ENCODE measurements around the gene CZIB.
"Not testable (repeated sequence)": the region's sequence is repeated elsewhere in the genome, so short reads cannot be mapped to it uniquely, and the experiment has no call there.

CZIB gene

DNA sequence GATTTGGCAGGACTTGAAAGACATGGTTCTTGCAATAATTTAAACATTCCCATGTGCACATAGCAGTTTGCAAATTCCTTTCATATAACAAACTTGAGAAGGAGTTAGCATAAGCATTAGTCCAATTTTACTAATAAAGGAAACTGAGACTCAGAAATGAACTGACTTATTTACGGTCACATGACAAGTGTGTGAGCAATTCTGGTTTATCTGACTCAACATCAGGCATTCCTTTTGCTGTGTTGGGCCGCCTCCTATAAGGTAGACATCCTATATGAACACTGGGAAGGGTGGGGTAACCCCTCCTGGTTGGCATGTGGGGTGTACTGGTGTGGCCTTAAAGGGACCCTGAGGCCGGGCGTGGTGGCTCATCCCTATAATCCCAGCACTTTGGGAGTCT is 32.3 kb downstream of the CZIB start:
- Histone ChIP-seq H3K9me3 (ENCODE audit: control insufficient read depth, insufficient read depth, low read length) (no peaks in the 10 kb centered on the region), H3K4me1 (ENCODE audit: insufficient read depth, low read length) (peaks cover 6% of the 10 kb centered on the region), H3K36me3 (ENCODE audit: insufficient read depth, low read length) (no peaks in the 10 kb centered on the region), H3K9ac (ENCODE audit: low read depth, low read length) (no peak overlapping the region)

DNA sequence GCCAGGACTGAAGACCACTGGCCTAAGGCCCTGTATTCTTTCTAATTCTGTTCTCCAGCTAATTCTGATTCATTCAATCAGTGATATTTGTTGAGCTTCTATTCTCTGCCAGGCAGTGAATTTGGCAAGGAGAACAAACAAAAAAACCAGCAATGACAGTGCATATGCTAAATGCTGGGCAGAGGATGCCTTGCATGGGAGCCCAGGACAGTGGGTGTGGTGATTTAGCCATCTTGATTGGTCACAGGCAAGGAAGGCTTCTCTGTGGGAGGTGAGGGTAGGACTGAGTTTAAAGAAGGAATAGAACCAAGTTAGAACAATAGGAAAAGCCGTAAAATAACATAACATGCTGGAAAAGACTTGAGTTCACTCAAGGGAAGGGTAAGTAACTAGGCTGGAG is 33.0 kb downstream of the CZIB start:
- no peak overlapping the region for H3K9ac ChIP-seq (ENCODE audit: low read depth, low read length)
- H3K36me3 ChIP-seq (ENCODE audit: insufficient read depth, low read length), result no peaks in the 10 kb centered on the region
- H3K4me1 ChIP-seq (ENCODE audit: insufficient read depth, low read length), result peaks cover 6% of the 10 kb centered on the region
- H3K9me3 ChIP-seq (ENCODE audit: control insufficient read depth, insufficient read depth, low read length), result no peaks in the 10 kb centered on the region

DNA sequence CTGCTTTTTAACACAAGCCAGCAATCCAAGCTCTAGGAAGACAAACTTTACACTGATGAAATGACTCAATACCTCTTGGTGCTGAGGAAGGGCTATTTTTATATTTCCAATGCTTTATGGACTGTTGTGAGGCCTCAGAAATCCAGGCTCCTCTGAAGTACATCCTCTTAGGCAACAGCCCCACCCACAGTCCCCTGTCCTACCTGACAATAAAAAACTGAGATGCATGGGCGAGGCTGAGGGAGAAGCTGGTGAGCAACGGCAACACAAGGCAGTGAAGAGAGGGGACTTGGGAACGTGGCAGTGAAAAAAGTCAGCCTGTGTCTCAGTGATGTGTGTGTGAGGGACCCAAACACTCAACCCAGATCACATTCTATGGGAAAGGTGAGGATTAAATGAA is 33.9 kb downstream of the CZIB start:
- H3K4me1 ChIP-seq (ENCODE audit: insufficient read depth, low read length), result peaks cover 6% of the 10 kb centered on the region
- no peak overlapping the region for H3K9ac ChIP-seq (ENCODE audit: low read depth, low read length)
- H3K9me3 ChIP-seq (ENCODE audit: control insufficient read depth, insufficient read depth, low read length), result no peaks in the 10 kb centered on the region
- H3K36me3 ChIP-seq (ENCODE audit: insufficient read depth, low read length), result no peaks in the 10 kb centered on the region

DNA sequence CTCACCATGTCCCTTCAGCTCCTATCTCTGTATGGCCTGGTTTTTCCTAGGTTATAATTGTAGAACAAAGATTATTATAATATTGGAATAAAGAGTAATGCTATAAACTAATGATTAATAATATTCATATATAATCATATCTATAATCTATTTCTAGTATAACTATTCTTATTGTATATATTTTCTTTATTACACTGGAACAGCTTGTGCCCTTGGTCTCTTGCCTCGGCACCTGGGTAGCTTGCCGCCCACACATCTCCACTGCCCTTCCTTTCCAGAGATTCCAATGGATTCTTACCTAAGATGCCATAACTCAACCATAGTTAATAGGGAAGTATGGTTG is 34.5 kb downstream of the CZIB start:
- H3K4me1 ChIP-seq (ENCODE audit: insufficient read depth, low read length); H3K9me3 ChIP-seq (ENCODE audit: control insufficient read depth, insufficient read depth, low read length); H3K9ac ChIP-seq (ENCODE audit: low read depth, low read length); H3K36me3 ChIP-seq (ENCODE audit: insufficient read depth, low read length): not testable (repeated sequence)

- Histone ChIP-seq H3K9ac (ENCODE audit: low read depth, low read length) (no peak overlapping the region), H3K36me3 (ENCODE audit: insufficient read depth, low read length) (no peaks in the 10 kb centered on the region), H3K4me1 (ENCODE audit: insufficient read depth, low read length) (peaks cover 2% of the 10 kb centered on the region), H3K9me3 (ENCODE audit: control insufficient read depth, insufficient read depth, low read length) (no peaks in the 10 kb centered on the region)
Observed at GRCh38 chr1:53183095-53183990, 37.1 kb downstream of the CZIB start.

DNA sequence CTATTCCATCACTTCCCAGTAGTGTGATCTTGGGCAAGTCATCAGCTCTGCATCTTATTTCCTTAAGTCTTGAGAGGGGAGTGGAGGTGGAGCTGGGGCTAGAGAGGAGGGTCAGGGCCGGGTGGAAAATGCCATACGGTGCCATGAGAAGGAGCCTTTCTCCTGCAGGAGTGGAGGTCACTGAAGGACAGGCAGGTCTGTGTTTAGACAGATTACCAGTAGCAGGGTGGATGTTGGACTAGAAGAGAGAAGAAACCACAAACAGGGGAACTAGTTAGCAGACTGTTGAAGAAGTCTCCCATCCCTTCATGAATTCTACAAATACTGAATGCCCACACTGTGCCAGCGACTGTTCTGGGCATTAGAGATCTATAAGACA is 37.7 kb downstream of the CZIB start:
- H3K36me3 ChIP-seq (ENCODE audit: insufficient read depth, low read length), result no peaks in the 10 kb centered on the region
- H3K4me1 ChIP-seq (ENCODE audit: insufficient read depth, low read length), result peaks cover 2% of the 10 kb centered on the region
- no peaks in the 10 kb centered on the region for H3K9me3 ChIP-seq (ENCODE audit: control insufficient read depth, insufficient read depth, low read length)
- H3K9ac ChIP-seq (ENCODE audit: low read depth, low read length), result no peak overlapping the region

- H3K4me1 ChIP-seq (ENCODE audit: insufficient read depth, low read length), result peaks cover 2% of the 10 kb centered on the region; the same call in 1 of the 2 replicates
- H3K9me3 ChIP-seq (ENCODE audit: control insufficient read depth, insufficient read depth, low read length), result no peaks in the 10 kb centered on the region
- H3K9ac ChIP-seq (ENCODE audit: low read depth, low read length), result no peak overlapping the region
- no peaks in the 10 kb centered on the region for H3K36me3 ChIP-seq (ENCODE audit: insufficient read depth, low read length)
Observed at GRCh38 chr1:53182111-53182593, 38.3 kb downstream of the CZIB start.

DNA sequence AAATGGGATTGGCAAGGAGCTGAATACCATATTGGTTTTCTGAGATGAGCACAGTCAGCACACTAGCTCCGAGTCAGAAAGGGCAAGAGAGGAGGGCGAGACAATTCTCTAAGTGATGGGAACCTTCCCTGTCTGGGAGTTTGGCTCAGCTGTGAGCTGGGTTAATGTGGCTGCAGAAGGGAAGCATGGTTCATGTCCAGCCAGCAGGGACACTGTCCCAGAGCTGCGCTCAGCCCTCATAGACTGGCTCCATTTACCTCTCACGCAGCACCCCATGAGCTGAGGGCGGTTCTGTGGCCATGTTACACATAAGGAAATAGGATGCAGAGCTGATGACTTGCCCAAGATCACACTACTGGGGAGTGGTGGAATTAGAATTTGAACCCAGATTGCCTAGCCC is 39.5 kb downstream of the CZIB start:
- Histone ChIP-seq H3K9ac (ENCODE audit: low read depth, low read length) (no peak overlapping the region), H3K4me1 (ENCODE audit: insufficient read depth, low read length) (peaks cover 2% of the 10 kb centered on the region; the same call in 1 of the 2 replicates), H3K36me3 (ENCODE audit: insufficient read depth, low read length) (no peaks in the 10 kb centered on the region), H3K9me3 (ENCODE audit: control insufficient read depth, insufficient read depth, low read length) (no peaks in the 10 kb centered on the region)

DNA sequence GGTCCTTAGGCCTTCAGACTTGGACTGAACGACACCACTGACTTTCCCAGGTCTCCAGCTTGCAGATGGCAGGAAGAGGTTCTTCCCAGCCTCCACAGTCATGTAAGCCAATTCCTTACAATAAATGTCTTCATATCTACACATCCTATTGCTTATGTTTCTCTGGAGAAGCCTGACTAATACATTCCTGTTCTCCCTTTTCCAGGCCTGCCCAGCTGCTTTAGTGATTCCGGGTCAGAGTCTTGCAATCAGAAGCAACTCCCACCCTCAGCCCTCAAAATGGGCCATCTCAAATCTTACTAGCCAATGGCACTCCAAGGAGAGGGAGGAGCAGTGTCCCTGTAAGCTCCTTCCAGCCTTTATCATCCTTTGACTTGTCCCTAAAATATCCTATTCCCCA is 40.2 kb downstream of the CZIB start:
- peaks cover 7% of the 10 kb centered on the region; the same call in 1 of the 2 replicates for H3K4me1 ChIP-seq (ENCODE audit: insufficient read depth, low read length)
- H3K9ac ChIP-seq (ENCODE audit: low read depth, low read length), result no peak overlapping the region
- no peaks in the 10 kb centered on the region for H3K9me3 ChIP-seq (ENCODE audit: control insufficient read depth, insufficient read depth, low read length)
- H3K36me3 ChIP-seq (ENCODE audit: insufficient read depth, low read length), result no peaks in the 10 kb centered on the region

DNA sequence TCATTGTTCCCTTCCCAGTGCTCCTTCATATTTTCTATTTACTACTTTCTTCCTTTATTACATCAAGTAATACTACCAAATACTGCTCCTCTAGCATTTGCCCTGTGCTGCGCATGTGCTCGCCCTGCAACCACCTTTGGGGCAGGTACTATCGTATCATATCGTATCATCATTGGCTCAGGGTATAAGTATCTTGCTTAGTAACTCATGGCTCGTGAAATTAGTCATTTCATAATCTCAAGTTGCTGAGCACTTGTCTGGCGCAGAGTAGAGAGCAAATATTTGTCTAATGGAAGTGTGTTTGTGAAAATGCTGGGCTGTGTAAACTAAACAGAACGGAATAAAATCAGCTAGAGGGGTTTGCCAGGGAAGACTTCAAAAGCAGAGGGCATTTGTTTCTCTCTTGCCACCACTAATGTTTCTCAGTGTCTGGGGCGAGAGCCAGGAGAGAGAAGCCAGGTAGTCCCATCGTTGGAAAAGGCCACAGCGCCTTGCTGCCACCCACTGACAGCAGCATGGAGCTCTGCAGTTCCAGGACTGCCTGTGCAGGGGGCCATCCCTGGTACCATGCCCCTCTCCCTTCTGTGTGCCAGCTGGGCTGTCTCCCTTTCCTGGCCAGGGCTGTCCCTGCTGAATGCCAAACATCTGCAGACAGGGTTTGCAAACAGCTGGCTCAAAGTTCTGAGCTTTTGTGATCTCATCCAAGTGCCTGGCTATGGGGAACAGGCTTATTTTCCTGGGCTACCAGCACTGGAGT is 43.8 kb downstream of the CZIB start:
- H3K9me3 ChIP-seq (ENCODE audit: control insufficient read depth, insufficient read depth, low read length), result no peaks in the 10 kb centered on the region
- peaks cover 16% of the 10 kb centered on the region for H3K4me1 ChIP-seq (ENCODE audit: insufficient read depth, low read length)
- H3K9ac ChIP-seq (ENCODE audit: low read depth, low read length), result no peak overlapping the region
- no peaks in the 10 kb centered on the region for H3K36me3 ChIP-seq (ENCODE audit: insufficient read depth, low read length)

DNA sequence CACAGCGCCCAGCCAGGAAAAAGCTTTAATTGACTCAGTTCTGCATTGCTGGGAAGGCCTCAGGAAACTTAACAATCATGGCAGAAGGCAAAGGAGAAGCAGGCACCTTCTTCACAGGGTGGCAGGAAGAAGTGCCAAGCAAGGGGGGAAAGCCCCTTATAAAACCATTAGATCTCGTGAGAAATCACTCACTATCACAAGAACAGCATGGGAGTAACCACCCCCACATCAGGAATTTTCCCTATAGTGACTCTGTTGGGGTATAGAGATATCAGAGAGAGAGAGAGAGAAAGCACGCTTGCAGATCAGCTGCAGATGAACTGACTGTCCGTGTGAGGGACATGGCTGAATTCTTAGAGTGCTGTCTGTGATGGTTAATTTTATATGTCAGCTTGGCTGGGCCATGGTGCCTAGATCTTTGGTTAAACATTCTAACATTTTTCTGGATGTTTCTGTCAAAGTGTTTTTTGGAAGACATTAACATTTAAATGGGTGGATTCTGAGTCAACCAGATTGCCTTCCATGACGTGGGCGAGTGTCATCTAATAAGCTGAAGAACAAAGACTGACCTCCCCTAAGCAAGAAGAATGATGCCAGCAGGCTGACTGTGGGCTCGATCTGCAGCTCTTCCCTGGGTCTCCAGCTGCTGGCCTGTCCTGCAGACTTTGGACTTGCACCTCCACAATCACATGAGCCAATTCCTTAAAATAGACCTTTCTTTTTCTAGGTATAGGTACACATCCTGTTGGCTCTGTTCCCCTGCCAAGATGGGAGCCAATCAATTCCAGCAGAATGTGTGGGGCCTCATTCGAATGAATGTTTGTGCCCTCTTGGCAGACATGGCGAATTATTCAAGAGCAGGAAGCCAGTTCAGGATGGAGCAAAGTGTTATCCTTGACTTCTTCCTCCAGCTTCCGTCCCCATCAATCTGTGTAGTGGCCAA is 45.2 kb downstream of the CZIB start:
- H3K36me3 ChIP-seq (ENCODE audit: insufficient read depth, low read length), result no peaks in the 10 kb centered on the region
- no peak overlapping the region for H3K9ac ChIP-seq (ENCODE audit: low read depth, low read length)
- peaks cover 16% of the 10 kb centered on the region for H3K4me1 ChIP-seq (ENCODE audit: insufficient read depth, low read length)
- no peaks in the 10 kb centered on the region for H3K9me3 ChIP-seq (ENCODE audit: control insufficient read depth, insufficient read depth, low read length)

DNA sequence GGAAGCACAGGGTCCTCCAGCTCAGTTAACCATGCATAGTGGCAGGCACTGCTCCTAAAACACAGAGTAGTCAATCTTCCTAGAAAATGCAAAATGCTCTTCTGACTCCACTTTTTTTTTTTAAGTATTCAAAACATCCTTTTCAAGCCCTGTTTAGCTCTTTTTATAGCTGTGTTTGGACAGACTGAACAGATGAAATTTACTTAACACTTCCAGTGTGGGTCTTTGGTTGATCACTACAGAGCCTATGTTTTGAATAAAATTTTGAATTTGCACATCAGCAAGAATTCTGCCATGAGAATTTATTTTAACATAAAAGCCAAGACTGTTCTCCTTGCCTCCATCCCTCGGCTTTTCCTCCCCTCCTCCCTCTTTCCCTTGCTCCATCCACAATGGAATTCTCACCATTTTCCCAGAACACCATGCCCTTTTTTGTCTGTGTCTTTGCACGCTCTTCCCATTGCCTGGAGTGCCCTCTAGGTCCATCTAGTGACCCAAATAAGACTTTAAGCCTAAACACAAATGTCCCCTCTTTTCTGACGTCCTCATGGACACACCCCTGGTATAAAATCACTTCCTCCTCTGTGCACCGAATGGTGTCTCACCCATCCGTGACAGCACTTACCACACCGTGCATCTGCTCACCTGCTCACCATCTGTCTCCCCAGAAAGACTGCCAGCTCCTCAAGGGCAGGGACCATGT is 47.9 kb downstream of the CZIB start:
- H3K9me3 ChIP-seq (ENCODE audit: control insufficient read depth, insufficient read depth, low read length), result no peaks in the 10 kb centered on the region
- H3K4me1 ChIP-seq (ENCODE audit: insufficient read depth, low read length), result peaks cover 16% of the 10 kb centered on the region
- H3K9ac ChIP-seq (ENCODE audit: low read depth, low read length), result no peak overlapping the region
- no peaks in the 10 kb centered on the region for H3K36me3 ChIP-seq (ENCODE audit: insufficient read depth, low read length)

GRCh38 chr1:53166912-53167311 is 53.5 kb downstream of the CZIB start:
- Histone ChIP-seq H3K36me3 (ENCODE audit: insufficient read depth, low read length) (no peaks in the 10 kb centered on the region), H3K9me3 (ENCODE audit: control insufficient read depth, insufficient read depth, low read length) (no peaks in the 10 kb centered on the region), H3K9ac (ENCODE audit: low read depth, low read length) (no peak overlapping the region), H3K4me1 (ENCODE audit: insufficient read depth, low read length) (peaks cover 7% of the 10 kb centered on the region)

DNA sequence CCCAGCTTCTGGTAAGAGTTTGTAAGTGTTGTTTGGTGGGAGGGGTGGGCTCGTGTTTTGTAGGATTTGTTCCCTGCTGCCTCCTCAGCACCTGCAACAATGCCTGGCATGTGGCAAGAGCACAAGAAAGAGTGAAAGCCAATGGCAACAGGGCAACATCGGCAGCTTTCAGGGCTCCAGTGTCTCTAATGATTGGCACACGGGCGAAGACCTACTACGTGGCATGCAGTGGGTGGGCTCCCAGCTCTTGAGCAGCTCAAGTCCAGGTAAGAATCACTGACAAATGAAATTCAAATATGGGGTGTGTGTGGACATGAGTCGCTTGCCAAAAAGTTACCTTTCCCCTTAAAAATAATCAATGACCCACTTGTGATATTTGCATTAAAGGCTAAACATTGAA is 54.1 kb downstream of the CZIB start:
- Histone ChIP-seq H3K9ac (ENCODE audit: low read depth, low read length) (no peak overlapping the region; the same call in 1 of the 2 replicates), H3K9me3 (ENCODE audit: control insufficient read depth, insufficient read depth, low read length) (no peaks in the 10 kb centered on the region), H3K4me1 (ENCODE audit: insufficient read depth, low read length) (peaks cover 7% of the 10 kb centered on the region), H3K36me3 (ENCODE audit: insufficient read depth, low read length) (no peaks in the 10 kb centered on the region)

Data from ES-I3 (cell line).